Endodermal cell (in vitro differentiated cells): Measurements from ENCODE around the gene ANKRD12. TPM values are rescaled to one million over a fixed set of nuclear protein-coding genes. Genes with fewer than 3 reads are reported as not detected.

Experiments
- DNase-seq: peaks from one replicate; pipeline ENCODE4 v3.0.0-alpha.2; 2017
- H3K27ac ChIP-seq: 2 replicates; pipeline ENCODE4 v1.5.1; 2013; ENCODE audit warnings: mild to moderate bottlenecking, low read depth, low read length, moderate library complexity
- H3K27me3 ChIP-seq: 2 replicates; pipeline ENCODE4 v1.6.1; 2013; ENCODE audit warnings: mild to moderate bottlenecking, low read length, moderate library complexity; ENCODE audit not compliant: insufficient read depth, control insufficient read depth, poor library complexity, severe bottlenecking
- H3K36me3 ChIP-seq: 2 replicates; pipeline ENCODE4 v1.7.0; 2013; ENCODE audit warnings: mild to moderate bottlenecking, low read length, moderate library complexity; ENCODE audit not compliant: control insufficient read depth, insufficient read depth
- H3K4me1 ChIP-seq: one replicate; pipeline ENCODE4 v1.7.0; 2013; ENCODE audit warnings: low read length; ENCODE audit not compliant: control insufficient read depth, insufficient read depth
- H3K4me3 ChIP-seq: 2 replicates; pipeline ENCODE4 v1.5.1; 2013; ENCODE audit warnings: mild to moderate bottlenecking, low read length, moderate library complexity
- H3K9ac ChIP-seq: 2 replicates; pipeline ENCODE4 v1.6.1; 2013; ENCODE audit warnings: mild to moderate bottlenecking, low read length, moderate library complexity; ENCODE audit not compliant: poor library complexity, severe bottlenecking; ENCODE audit errors: extremely low read depth
- H3K9me3 ChIP-seq: 2 replicates; pipeline ENCODE4 v1.6.1; 2013; ENCODE audit warnings: mild to moderate bottlenecking, low read length, moderate library complexity; ENCODE audit not compliant: control insufficient read depth
- H3K27ac Mint-ChIP-seq: 2 replicates; pipeline ENCODE4 v1.8.0; 2020; ENCODE audit warnings: mixed read lengths
- H3K27me3 Mint-ChIP-seq: 2 replicates; pipeline ENCODE4 v1.8.0; 2021; ENCODE audit warnings: mild to moderate bottlenecking, mixed read lengths; ENCODE audit not compliant: insufficient read depth
- H3K36me3 Mint-ChIP-seq: 2 replicates; pipeline ENCODE4 v1.8.0; 2020; ENCODE audit warnings: low read depth, mixed read lengths
- H3K4me1 Mint-ChIP-seq: 2 replicates; pipeline ENCODE4 v1.8.0; 2020; ENCODE audit warnings: mixed read lengths
- H3K4me3 Mint-ChIP-seq: 2 replicates; pipeline ENCODE4 v1.8.0; 2020; ENCODE audit warnings: mild to moderate bottlenecking, moderate library complexity, mixed read lengths
- H3K9me3 Mint-ChIP-seq: 2 replicates; pipeline ENCODE4 v1.8.0; 2020; ENCODE audit warnings: mild to moderate bottlenecking, mixed read lengths
- WGBS, 2 experiments: methylation state at CpG; one replicate each; pipeline versions ENCODE4 v1.1.5 to v1.1.7; 2013; ENCODE audit warnings: missing lambda C conversion rate in 2 of 2, mixed read lengths in 1 of 2; ENCODE audit not compliant: insufficient coverage in 1 of 2, insufficient read length in 1 of 2; 5-methylcytosine and 5-hydroxymethylcytosine counted together
- total RNA-seq, 2 donors: library from RNA; stranded (reverse); fragmentation: NEBNext Ultra II Directional in 1 of 2; extraction: Animal tissue kit (Norgen Biotek cat#: 25700) in 1 of 2; gene quantifications; 2 replicates in 1 of 2; 3 replicates in 1 of 2; pipeline ENCODE4 v1.2.1, GENCODE V29; 2021
- TF ChIP-seq, protein P1 (sequence below): fragments of 200-600 bp; sonication (generic); conservative IDR thresholded peaks from 2 replicates; pipeline ENCODE4 v1.5.0; 2021; ENCODE audit warnings: antibody characterized with exemption, mild to moderate bottlenecking

ANKRD12 gene
- total RNA-seq, 2 donors from 2014 or later, result 36.0 to 41.6 TPM

DNA sequence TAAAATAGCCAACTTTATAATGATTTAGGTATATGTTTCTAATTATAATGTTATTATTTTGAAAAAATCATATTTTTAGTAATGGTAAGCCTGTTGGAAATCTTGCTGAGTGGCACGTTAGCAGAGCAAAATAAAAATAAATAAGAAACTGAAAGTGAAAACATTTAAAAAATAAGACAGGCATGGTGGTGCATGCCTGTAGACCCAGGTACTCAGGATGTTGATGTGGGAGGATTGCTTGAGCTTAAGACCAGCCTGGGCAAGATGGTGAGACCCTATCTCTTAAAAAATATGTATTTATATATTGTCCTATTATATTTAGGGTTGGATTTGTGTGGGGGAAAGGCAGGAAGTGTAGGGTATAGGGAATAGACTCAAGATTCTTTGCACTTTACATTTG is 15.8 kb upstream of the ANKRD12 start:
- no peaks in the 10 kb centered on the region for H3K4me1 Mint-ChIP-seq
- Histone ChIP-seq H3K27ac (no peak overlapping the region), H3K9ac (no peak overlapping the region), H3K27me3 (no peaks in the 10 kb centered on the region), H3K36me3 (peaks cover 61% of the 10 kb centered on the region), H3K9me3 (no peaks in the 10 kb centered on the region), H3K4me1 (no peaks in the 10 kb centered on the region), H3K4me3 (no peak overlapping the region)
- no peak overlapping the region for H3K27ac Mint-ChIP-seq
- H3K27me3 Mint-ChIP-seq, result no peaks in the 10 kb centered on the region
- TF ChIP-seq, protein P1, sequence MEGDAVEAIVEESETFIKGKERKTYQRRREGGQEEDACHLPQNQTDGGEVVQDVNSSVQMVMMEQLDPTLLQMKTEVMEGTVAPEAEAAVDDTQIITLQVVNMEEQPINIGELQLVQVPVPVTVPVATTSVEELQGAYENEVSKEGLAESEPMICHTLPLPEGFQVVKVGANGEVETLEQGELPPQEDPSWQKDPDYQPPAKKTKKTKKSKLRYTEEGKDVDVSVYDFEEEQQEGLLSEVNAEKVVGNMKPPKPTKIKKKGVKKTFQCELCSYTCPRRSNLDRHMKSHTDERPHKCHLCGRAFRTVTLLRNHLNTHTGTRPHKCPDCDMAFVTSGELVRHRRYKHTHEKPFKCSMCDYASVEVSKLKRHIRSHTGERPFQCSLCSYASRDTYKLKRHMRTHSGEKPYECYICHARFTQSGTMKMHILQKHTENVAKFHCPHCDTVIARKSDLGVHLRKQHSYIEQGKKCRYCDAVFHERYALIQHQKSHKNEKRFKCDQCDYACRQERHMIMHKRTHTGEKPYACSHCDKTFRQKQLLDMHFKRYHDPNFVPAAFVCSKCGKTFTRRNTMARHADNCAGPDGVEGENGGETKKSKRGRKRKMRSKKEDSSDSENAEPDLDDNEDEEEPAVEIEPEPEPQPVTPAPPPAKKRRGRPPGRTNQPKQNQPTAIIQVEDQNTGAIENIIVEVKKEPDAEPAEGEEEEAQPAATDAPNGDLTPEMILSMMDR, result no peak
- H3K4me3 Mint-ChIP-seq, result no peak overlapping the region
- WGBS, 2 experiments, result 96 to 100% methylated on average over 1 of the region's 1 CpG
- DNase-seq, result no peak
- no peaks in the 10 kb centered on the region for H3K9me3 Mint-ChIP-seq
- H3K36me3 Mint-ChIP-seq, result peaks cover 49% of the 10 kb centered on the region

DNA sequence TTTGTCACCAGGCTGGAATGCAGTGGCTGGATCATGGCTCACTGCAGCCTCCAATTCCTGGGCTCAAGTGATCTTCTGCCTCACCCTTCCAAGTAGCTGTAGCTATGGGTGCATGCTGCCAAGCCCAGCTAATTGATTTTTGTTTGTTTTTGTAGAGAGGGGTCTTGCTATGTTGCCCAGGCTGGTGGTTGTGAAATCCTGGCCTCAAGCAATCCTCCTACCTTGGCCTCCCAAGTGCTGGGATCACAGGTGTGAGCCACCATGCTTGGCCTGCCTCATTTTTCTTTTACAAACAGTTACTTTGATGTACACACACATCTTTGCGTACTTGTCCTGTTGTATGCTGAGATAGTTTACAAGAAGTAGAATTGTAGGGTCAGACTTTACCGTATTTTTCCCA is 13.1 kb upstream of the ANKRD12 start:
- Histone ChIP-seq H3K9ac (no peak overlapping the region), H3K4me3 (no peak overlapping the region), H3K36me3 (peaks cover 77% of the 10 kb centered on the region), H3K9me3 (no peaks in the 10 kb centered on the region), H3K27me3 (no peaks in the 10 kb centered on the region), H3K27ac (no peak overlapping the region), H3K4me1 (no peaks in the 10 kb centered on the region)
- Mint-ChIP-seq H3K4me3 (no peak overlapping the region), H3K9me3 (no peaks in the 10 kb centered on the region), H3K27ac (no peak overlapping the region), H3K27me3 (no peaks in the 10 kb centered on the region), H3K36me3 (peaks cover 63% of the 10 kb centered on the region), H3K4me1 (no peaks in the 10 kb centered on the region)
- no peak for DNase-seq
- 94% methylated on average over 2 of the region's 2 CpGs; no CpG with 5 or more reads in 1 of the 2 experiments for WGBS, 2 experiments
- TF ChIP-seq, protein P1, result no peak

DNA sequence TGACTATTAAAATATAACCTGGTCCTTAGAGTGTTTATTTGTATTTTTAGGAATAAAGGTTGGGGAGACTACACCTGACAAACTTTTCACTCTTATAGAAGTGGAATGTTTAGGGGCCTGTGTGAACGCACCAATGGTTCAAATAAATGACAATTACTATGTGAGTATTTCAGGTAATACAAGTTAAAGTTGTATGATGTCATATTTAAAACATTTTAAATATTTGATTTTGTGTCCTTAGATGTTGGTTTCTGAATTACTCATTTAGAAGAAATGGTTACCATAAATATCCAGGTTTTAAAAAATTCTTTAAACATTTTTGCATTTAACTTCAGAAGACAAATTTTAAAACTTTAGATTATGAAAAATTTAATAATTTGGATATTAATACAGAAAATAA is 11.8 kb upstream of the ANKRD12 start:
- WGBS, 2 experiments, result 100% methylated on average over 1 of the region's 1 CpG
- no peak overlapping the region for H3K4me3 Mint-ChIP-seq
- no peak overlapping the region for H3K27ac Mint-ChIP-seq
- H3K36me3 ChIP-seq, result peaks cover 75% of the 10 kb centered on the region
- DNase-seq, result no peak
- no peaks in the 10 kb centered on the region for H3K27me3 Mint-ChIP-seq
- H3K27me3 ChIP-seq, result no peaks in the 10 kb centered on the region
- no peaks in the 10 kb centered on the region for H3K4me1 ChIP-seq
- peaks cover 67% of the 10 kb centered on the region for H3K36me3 Mint-ChIP-seq
- H3K4me3 ChIP-seq, result no peak overlapping the region
- H3K4me1 Mint-ChIP-seq, result no peaks in the 10 kb centered on the region
- no peak overlapping the region for H3K27ac ChIP-seq
- TF ChIP-seq, protein P1, result no peak
- no peak overlapping the region for H3K9ac ChIP-seq
- no peaks in the 10 kb centered on the region for H3K9me3 ChIP-seq
- no peaks in the 10 kb centered on the region for H3K9me3 Mint-ChIP-seq
